Activated CD4-positive, CD25-positive, alpha-beta regulatory T cell treated with anti-CD3 and anti-CD28 coated beads, Interleukin-2, amount 50 U/mL, for 72 hours (primary cell): ENCODE measurements around the gene ALG8.
"Not testable (repeated sequence)": the region's sequence is repeated elsewhere in the genome, so short reads cannot be mapped to it uniquely, and the experiment has no call there.

Source experiments
- DNase-seq: peaks from one replicate; pipeline ENCODE4 v3.0.0; 2021

ALG8 gene

DNA sequence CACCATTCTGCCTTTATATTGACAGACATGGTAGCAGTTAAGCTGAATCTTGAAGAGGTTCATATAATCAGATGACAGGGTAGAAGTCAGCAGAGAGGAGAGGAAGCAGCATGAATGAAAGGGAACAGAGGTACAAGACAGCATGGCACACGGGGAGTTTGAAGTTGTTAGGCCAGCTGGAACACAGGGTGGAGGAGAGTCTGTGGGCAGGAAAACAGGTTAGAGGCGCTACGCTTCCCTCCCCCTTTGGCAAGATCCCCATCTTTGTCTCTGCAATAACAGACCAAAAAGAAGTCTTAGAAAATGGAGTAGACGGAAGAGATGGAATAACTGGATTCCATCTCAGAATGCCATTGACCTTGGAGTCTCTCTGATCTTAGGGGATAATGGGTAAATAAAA is 39.8 kb downstream of the ALG8 start:
- no peak for DNase-seq

DNA sequence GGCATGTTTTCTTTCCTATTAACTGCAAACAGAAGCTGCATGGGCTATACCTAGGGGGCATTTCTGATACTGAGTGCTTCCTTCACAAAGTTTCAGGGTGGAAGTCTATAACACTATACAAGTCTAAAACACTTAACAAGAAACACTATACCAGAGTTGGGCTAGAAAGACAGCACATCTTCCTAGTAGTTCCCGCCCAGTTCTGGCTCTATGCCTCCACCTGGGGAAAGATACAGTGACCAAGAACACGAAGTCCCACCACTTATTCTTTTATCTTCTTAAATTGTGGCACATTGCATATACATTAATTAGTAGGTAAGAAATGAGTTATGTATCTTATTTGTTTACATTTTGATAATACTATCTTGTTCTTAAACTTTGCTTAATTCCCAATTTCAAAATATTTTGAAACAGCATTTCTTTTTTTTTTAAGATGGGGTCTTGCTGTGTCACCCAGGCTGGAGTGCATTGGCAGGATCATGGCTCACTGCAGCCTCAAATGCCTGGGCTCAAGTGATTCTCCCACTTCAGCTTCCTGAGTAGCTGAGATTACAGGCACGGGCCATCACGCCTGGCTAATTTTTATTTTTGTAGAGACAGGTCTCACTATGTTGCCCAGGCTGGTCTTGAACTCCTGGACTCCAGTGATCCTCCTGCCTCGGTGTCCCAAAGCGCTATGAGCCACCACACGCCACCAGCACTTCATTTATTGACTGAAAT is 41.6 kb downstream of the ALG8 start:
- no peak for DNase-seq

DNA sequence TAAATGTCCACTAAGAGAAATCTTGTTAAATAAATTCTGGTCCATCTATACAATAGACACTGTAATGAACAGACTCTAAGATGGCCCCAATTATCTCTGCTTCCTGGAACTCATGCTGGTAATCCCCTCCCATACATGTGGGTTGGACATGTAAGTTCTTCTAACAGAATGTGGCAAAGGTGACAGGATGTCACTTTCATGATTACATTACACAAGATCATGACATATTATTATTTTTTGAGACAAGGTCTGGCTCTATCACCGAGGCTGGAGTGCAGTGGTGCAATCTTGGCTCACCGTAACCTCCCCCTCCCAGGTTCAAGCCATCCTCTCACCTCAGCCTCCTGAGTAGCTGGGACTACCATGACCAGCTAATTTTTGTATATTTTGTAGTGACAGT is 45.2 kb downstream of the ALG8 start:
- DNase-seq, result no peak

GRCh38 chr11:78086521-78087074 is 52.8 kb downstream of the ALG8 start:
- not testable (repeated sequence) for DNase-seq

DNA sequence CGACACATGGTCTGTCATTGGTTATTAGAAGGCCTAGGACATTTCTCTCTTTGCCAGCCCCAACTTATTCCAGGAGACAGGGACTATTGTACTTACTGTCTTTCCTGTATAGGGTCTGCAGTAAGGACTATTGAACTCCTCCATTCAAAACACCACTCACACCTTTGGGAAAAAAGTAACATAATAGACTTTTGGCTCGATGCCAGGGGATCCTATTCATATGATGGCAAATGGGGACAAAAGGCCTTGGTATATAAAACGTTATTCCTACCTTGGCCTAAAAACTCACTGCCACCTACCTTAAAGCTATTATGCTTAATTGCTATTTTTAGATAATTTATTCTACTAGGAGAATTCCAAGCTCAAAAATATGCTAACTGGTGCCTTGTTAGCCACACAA is 53.5 kb downstream of the ALG8 start:
- DNase-seq, result no peak

- DNase-seq, result not testable (repeated sequence)
Measured at GRCh38 chr11:78084506-78084905, 54.9 kb downstream of the ALG8 start.

DNA sequence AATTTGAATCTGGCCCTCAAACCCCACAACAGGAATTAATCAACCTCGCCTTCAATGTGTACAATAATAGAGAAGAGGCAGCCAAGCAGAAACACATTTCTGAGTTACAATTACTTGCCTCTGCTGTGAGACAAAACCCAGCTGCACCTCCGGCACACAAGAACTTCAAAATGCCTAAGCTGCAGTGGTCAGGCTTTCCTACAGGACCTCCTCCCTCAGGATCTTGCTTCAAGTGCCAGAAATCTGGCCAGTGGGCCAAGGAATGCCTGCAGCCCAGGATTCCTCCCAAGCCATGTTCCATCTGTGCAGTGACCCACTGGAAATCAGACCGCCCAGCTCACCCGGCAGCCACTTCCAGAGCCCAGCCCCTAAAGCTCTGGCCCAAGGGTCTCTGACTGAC is 56.4 kb downstream of the ALG8 start:
- no peak for DNase-seq

DNA sequence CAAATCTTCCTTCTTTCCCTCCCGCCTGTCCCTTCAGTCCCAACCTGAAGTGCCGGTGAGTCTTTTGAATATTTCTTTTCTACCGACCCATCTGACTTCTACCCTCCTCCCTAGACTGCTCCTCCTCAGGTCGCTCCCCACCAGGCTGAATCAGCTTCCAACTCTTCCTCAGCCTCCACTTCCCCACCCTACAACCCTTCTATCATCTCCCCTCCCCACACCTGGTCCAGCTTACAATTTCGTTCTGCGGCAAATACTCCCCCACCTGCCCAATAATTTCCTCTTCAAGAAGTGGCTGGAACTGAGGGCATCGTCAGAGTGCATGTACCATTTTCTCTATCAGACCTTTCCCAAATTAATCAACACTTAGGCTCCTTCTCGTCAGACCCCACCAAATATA is 57.3 kb downstream of the ALG8 start:
- DNase-seq, result no peak

DNA sequence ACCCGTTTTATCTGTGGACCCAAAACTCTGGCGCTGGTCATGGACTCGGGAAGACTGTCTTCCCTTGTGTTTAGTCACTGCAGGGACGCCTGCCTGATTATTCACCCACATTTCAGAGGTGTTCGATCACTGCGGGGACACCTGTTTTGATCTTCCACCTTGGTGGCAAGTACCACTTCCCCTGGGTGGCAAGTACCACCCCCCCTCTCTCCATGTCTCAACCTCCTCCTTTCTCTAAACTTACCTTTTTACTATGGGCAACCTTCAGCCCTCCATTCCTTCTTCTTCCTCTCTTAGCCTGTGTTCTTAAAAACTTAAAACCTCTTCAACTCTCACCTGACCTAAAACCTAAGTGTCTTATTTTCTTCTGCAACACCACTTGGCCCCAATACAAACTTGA is 57.8 kb downstream of the ALG8 start:
- no peak for DNase-seq

DNA sequence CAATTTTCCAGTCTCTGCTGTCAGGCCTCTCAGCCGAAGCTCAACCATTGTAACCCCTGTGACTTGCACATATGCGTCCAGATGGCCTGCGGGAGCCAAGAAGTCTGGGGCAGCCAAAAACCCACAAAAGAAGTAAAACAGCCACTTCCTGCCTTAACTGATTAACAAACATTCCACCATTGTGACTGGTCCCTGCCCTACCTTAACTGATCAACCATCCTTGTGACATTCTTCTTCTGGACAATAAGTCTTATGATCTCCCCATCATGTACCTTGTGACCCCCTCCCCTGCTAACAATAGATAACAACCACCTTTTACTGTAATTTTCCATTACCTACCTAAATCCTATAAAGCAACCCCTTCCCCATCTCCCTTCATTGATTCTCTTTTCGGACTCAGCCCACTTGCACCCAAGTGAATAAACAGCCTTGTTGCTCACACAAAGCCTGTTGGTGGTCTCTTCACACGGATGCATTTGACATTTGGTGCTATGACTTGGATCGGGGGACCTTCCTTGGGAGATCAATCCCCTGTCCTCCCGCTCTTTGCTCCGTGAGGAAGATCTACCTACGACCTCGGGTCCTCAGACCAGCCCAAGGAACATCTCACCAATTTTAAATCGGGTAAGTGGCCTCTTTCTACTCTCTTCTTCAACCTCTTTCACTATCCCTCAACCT is 58.5 kb downstream of the ALG8 start:
- DNase-seq, result no peak

DNA sequence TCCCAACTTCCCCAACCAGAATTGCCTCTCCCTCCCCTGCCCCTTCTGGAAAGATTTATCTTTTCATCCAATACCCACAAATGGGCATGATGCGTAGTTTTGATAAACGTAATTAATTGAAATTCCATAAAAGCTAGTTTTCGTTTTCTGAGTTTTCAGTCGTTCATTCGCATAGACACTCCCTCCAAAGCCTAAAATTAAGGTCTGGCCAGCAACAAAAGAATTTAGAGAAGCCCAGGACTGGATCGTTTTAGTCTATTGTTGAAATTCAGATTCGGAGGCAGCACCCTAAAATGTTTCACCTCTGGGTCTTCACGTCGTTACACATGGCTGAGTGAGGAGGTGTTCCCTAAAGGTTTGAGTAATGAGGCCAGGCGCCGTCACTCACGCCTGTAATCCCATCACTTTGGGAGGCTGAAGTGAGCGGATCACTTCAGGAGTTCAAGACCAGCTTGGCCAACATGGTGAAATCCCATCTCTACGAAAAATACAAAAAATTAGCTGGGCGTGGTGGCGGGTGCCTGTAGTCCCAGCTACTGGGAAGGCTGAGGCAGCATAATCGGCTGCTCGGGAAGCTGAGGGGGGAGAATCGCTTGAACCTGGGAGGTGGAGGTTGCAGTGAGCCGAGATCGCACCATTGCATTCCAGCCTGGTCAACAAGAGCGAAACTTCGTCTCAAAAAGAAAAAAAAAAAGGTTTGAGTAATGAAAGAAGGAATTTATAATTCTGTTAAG is 59.2 kb downstream of the ALG8 start:
- DNase-seq, result no peak

DNA sequence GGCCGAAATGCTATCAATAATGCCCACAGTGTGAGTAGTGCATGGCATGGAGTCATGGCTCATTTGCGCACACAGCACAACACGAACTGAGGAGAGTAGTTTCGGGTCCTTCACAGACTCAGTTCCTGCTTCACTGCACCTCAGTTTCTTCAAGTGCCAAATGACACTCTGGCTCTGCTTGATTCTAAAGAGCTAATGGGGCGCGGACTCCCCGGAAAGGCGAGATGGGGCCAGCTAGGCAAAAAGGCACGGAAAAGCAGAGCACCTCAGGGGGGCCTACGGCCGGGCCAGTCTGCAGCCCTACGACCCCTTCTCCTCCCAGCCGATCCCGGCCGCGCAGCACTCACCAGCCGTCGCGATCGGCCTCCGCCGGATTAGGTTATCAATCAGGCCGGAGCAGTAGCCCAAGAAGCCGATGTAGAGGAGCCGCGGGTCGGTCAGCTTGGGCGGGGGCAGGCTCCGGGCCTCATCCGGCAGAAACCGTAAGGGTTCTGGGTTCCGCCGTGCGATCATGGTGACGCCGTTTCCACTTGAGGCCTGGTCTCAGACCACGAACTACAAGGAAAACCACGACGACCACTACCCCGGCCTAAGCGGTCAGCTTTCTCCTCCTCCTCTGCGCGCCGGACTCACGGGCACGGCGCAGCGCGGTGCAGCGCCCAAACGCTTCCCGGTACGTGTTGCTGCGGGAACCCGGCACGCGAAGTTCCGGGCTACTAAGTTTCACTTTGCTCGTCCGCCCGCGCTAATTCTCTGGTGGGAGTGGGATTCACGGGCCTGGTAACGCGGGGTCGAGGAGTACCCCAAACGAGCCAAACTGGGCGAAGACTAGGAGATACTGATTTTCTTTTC is 60.0 kb downstream of the ALG8 start, which contains the start of gene NDUFC2:
Gene NDUFC2, minus strand, starts transcription at position 631 of the 852 bp plus-strand sequence. Its CDS starts 118 bp downstream, at position 513.
- DNase-seq, result peak; percentile 64

GRCh38 chr11:78078218-78079167 is 60.9 kb downstream of the ALG8 start:
- DNase-seq, result no peak

DNA sequence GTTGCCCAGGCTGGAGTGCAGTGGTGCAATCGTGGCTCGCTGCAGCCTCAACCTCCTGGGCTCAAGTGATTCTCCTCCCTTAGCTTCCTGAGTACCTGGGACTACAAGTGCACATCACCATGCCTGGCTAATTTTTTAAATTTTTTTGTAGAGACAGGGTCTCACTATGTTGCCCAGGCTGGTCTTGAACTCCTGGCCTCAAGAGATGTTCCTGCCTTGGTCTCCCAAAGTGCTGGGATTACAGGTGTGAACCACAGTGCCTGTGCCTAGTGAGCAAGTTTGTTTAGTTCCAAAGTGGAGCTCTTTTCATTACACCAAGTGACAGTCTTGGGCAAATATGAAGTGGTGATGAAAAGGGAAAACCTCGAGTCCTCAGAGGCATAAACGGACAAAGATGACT is 61.8 kb downstream of the ALG8 start:
- not testable (repeated sequence) for DNase-seq

GRCh38 chr11:78076733-78077403 is 62.6 kb downstream of the ALG8 start:
- DNase-seq, result no peak

- DNase-seq, result no peak
Measured at GRCh38 chr11:78074756-78075155, 64.7 kb downstream of the ALG8 start.

GRCh38 chr11:78072455-78072854 is 67.0 kb downstream of the ALG8 start:
- DNase-seq, result no peak

DNA sequence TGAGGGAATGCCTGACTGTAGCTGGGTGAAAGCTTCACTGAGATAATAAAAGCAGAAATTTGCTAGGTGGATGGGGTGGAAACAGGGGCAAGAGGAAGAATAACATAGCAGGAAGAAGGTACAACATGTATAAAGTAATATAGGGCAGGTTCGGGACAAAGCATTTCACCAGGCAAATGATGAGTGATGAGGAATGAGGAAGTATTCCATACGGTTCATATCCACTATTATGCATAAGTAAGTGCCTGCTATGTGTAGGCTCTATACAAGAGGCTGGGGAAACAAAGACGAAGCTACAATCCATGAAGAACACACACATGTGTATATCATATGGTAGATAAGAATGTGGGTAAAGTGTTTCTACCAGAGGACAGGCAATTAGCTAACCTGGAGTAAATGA is 67.7 kb downstream of the ALG8 start:
- DNase-seq, result no peak

- no peak for DNase-seq
Measured at GRCh38 chr11:78070621-78071020, 68.8 kb downstream of the ALG8 start.

DNA sequence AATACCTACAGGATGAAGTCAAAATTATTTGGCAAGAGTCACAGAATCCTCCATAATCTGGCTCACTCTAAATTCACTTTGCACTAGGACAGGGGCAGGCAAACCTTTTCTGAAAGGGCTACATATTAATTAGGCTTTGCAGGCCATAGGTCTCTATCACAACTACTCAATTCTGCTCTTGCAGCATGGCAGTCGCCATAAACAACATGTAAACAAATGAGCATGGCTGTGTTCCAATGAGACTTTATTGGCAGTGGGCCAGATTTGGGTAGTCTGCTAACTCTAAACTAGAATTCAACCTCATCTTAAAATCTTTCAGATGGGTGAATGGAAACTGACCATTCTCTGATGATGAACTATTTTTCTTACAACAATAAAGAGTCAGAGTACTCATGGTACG is 70.0 kb downstream of the ALG8 start:
- DNase-seq, result no peak

DNA sequence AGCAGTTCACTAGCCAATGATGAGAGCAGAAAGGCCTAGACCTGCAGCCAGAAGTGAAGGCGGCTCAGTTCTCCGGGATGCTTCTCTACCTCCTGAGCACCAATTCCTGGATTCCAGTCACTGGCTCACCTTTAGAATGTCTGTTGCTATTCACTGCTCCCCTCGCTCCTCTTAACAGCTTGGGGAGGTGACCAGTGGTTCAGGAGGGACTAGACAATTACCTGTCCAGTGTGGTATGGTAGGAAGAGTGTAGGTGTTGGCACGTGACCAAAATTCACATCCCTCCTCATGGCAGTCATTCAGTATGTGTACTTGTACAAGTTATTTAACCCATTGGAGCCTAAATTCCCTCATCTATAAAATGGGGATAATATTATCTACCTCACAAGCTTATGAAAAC is 71.7 kb downstream of the ALG8 start:
- DNase-seq, result no peak
